MM.1S (cell line): ENCODE results near the gene ATF7.

Experiments used
- DNase-seq: peaks from one replicate; pipeline ENCODE4 v3.0.0-alpha.2; 2015
- H2AFZ ChIP-seq: fragments of 300-600 bp; sonication (generic); 2 replicates; pipeline ENCODE4 v1.6.0; 2016; ENCODE audit warnings: antibody characterized with exemption, low read length
- H3F3A ChIP-seq: fragments of 300-600 bp; sonication (generic); 2 replicates; pipeline ENCODE4 v1.6.1; 2016; ENCODE audit warnings: mild to moderate bottlenecking, antibody characterized with exemption, low read length, moderate library complexity, mixed read lengths; ENCODE audit not compliant: insufficient read depth
- H3K27ac ChIP-seq: fragments of 300-600 bp; sonication (generic); 2 replicates; pipeline ENCODE4 v1.5.1; 2016; ENCODE audit warnings: mild to moderate bottlenecking, low read length
- H3K27me3 ChIP-seq: fragments of 300-600 bp; sonication (generic); replicated peaks from 2 replicates; pipeline ENCODE4 v1.6.0; 2016; ENCODE audit warnings: low read length; ENCODE audit not compliant: insufficient read depth
- H3K36me3 ChIP-seq: fragments of 300-600 bp; sonication (generic); replicated peaks from 2 replicates; pipeline ENCODE4 v1.6.1; 2016; ENCODE audit warnings: mild to moderate bottlenecking, low read length, mixed read lengths; ENCODE audit not compliant: insufficient read depth
- H3K4me1 ChIP-seq: fragments of 300-600 bp; sonication (generic); 2 replicates; pipeline ENCODE4 v1.6.1; 2016; ENCODE audit warnings: low read length, mixed read lengths
- H3K4me2 ChIP-seq: fragments of 300-600 bp; sonication (generic); 2 replicates; pipeline ENCODE4 v1.6.0; 2016; ENCODE audit warnings: low read depth, low read length
- H3K4me3 ChIP-seq: fragments of 300-600 bp; sonication (generic); 2 replicates; pipeline ENCODE4 v1.5.1; 2016; ENCODE audit warnings: low read length, mixed read lengths
- H3K79me2 ChIP-seq: fragments of 300-600 bp; sonication (generic); 2 replicates; pipeline ENCODE4 v1.6.1; 2016; ENCODE audit warnings: mixed run types, low read length, mixed read lengths
- H3K9ac ChIP-seq: fragments of 300-600 bp; sonication (generic); 2 replicates; pipeline ENCODE4 v1.6.1; 2016; ENCODE audit warnings: low read length, mixed read lengths
- H3K9me2 ChIP-seq: fragments of 300-600 bp; sonication (generic); replicated peaks from 2 replicates; pipeline ENCODE4 v1.6.1; 2016; ENCODE audit warnings: mild to moderate bottlenecking, low read length, mixed read lengths; ENCODE audit not compliant: insufficient read depth
- H3K9me3 ChIP-seq: fragments of 300-600 bp; sonication (generic); replicated peaks from 2 replicates; pipeline ENCODE4 v1.6.1; 2016; ENCODE audit warnings: mild to moderate bottlenecking, low read length, mixed read lengths; ENCODE audit not compliant: insufficient read depth
- H4K20me1 ChIP-seq: fragments of 300-600 bp; sonication (generic); 2 replicates; pipeline ENCODE4 v1.6.1; 2016; ENCODE audit warnings: mild to moderate bottlenecking, low read length, moderate library complexity, mixed read lengths; ENCODE audit not compliant: insufficient read depth
- CTCF ChIP-seq: fragments of 300-600 bp; sonication (generic); IDR thresholded peaks from 2 replicates; pipeline ENCODE4 v1.5.1; 2016; ENCODE audit warnings: antibody characterized with exemption, low read length, mixed read lengths
- EZH2 ChIP-seq: fragments of 300-600 bp; sonication (generic); optimal IDR thresholded peaks from 2 replicates; pipeline ENCODE3; 2017; ENCODE audit warnings: low read depth, mild to moderate bottlenecking, antibody characterized with exemption, low read length, mixed read lengths
- EZH2phosphoT487 ChIP-seq: fragments of 300-600 bp; sonication (generic); IDR thresholded peaks from 2 replicates; pipeline ENCODE4 v1.6.1; 2018; ENCODE audit warnings: antibody characterized with exemption, low read length

ATF7 gene

GRCh38 chr12:53591301-53592206 lies 34.6 kb downstream of the ATF7 start:
- Histone ChIP-seq H3K27ac (no peak overlapping the region), H3K4me1 (peaks cover 5% of the 10 kb centered on the region), H4K20me1 (no peaks in the 10 kb centered on the region), H3K9me2 (no peaks in the 10 kb centered on the region), H3K9ac (no peak overlapping the region), H3K27me3 (no peaks in the 10 kb centered on the region), H3F3A (no peaks in the 10 kb centered on the region), H3K9me3 (no peaks in the 10 kb centered on the region), H3K79me2 (no peaks in the 10 kb centered on the region), H3K4me2 (no peak overlapping the region), H3K4me3 (no peak overlapping the region), H3K36me3 (no peaks in the 10 kb centered on the region), H2AFZ (no peak overlapping the region)
- no peak for TF ChIP-seq CTCF
- TF ChIP-seq EZH2phosphoT487, result no peak
- no peak for TF ChIP-seq EZH2
- DNase-seq, result no peak

- no peak overlapping the region for H2AFZ ChIP-seq
- no peaks in the 10 kb centered on the region for H4K20me1 ChIP-seq
- no peak for DNase-seq
- H3K9me2 ChIP-seq, result no peaks in the 10 kb centered on the region
- no peaks in the 10 kb centered on the region for H3K36me3 ChIP-seq
- peaks cover 7% of the 10 kb centered on the region for H3F3A ChIP-seq
- no peak overlapping the region for H3K9ac ChIP-seq
- no peak overlapping the region for H3K4me3 ChIP-seq
- TF ChIP-seq EZH2 (no peak), EZH2phosphoT487 (no peak), CTCF (no peak)
- H3K79me2 ChIP-seq, result no peaks in the 10 kb centered on the region
- no peaks in the 10 kb centered on the region for H3K27me3 ChIP-seq
- no peak overlapping the region for H3K4me2 ChIP-seq
- peaks cover 14% of the 10 kb centered on the region for H3K4me1 ChIP-seq
- H3K27ac ChIP-seq, result no peak overlapping the region
- H3K9me3 ChIP-seq, result no peaks in the 10 kb centered on the region
These were observed 35.5 kb downstream of the ATF7 start for GRCh38 chr12:53590652-53591051.

- Histone ChIP-seq H4K20me1 (no peaks in the 10 kb centered on the region), H3K36me3 (no peaks in the 10 kb centered on the region), H3K27ac (no peak overlapping the region)
These were observed 36.3 kb downstream of the ATF7 start for GRCh38 chr12:53589915-53590314.

More at GRCh38 chr12:53589915-53590314, 36.3 kb downstream of the ATF7 start:
- no peaks in the 10 kb centered on the region for H3K9me3 ChIP-seq
- no peak for TF ChIP-seq CTCF
- TF ChIP-seq EZH2, result no peak
- TF ChIP-seq EZH2phosphoT487, result no peak
- peaks cover 9% of the 10 kb centered on the region for H3F3A ChIP-seq
- no peaks in the 10 kb centered on the region for H3K27me3 ChIP-seq
- H2AFZ ChIP-seq, result no peak overlapping the region
- H3K4me1 ChIP-seq, result peaks cover 20% of the 10 kb centered on the region
- DNase-seq, result no peak
- no peaks in the 10 kb centered on the region for H3K9me2 ChIP-seq
- H3K4me3 ChIP-seq, result no peak overlapping the region
- H3K79me2 ChIP-seq, result peaks cover 3% of the 10 kb centered on the region; the same call in 1 of the 2 replicates
- H3K9ac ChIP-seq, result no peak overlapping the region
- no peak overlapping the region for H3K4me2 ChIP-seq
